Left lung (tissue), 10 donors: ENCODE data around the gene OXCT1. TPM values are rescaled to one million over a fixed set of nuclear protein-coding genes. Genes with fewer than 3 reads are reported as not detected.

Experiments
- ATAC-seq: fragments of 200-7000 bp; cut with Tn5 transposase; one replicate; pipeline ENCODE4 v1.9.1; 2020; ENCODE audit warnings: moderate library complexity
- DNase-seq, 4 donors: peaks; one replicate each; pipeline ENCODE4 v3.0.0-alpha.2; 2013 to 2020
- H3K27ac ChIP-seq, 2 donors: fragments of 200-600 bp; sonication (generic) in 1 of 2; one replicate each; pipeline versions ENCODE4 v1.5.0 to v1.8.0; 2020 to 2021
- H3K27me3 ChIP-seq, 2 donors: fragments of 200-600 bp; sonication (generic) in 1 of 2; one replicate each; pipeline versions ENCODE4 v1.5.0 to v1.8.0; 2020 to 2021
- H3K36me3 ChIP-seq, 2 donors: fragments of 200-600 bp; sonication (generic) in 1 of 2; one replicate each; pipeline versions ENCODE4 v1.5.0 to v1.8.0; 2020 to 2021
- H3K4me1 ChIP-seq, 2 donors: fragments of 200-600 bp; one replicate each; pipeline ENCODE4 v1.8.0; 2021
- H3K4me3 ChIP-seq, 2 donors: fragments of 200-600 bp; sonication (generic) in 1 of 2; one replicate each; pipeline versions ENCODE4 v1.5.0 to v1.8.0; 2020 to 2021; ENCODE audit warnings: mild to moderate bottlenecking in 1 of 2
- H3K9me3 ChIP-seq, 2 donors: fragments of 200-600 bp; sonication (generic) in 1 of 2; one replicate each; pipeline versions ENCODE4 v1.5.0 to v1.8.0; 2020 to 2021
- intact Hi-C, 2 donors: fragments of 100-400 bp; cut with DNase I; formaldehyde crosslinking; loops; one replicate each; pipeline versions ENCODE4 v1.11.2 to v1.14.2; 2022
- polyA plus RNA-seq, 6 donors: library from polyadenylated mRNA; unstranded; fragments of 120-200 nt; gene quantifications; one replicate each; pipeline ENCODE4 v1.2.1, GENCODE V29; 2013; ENCODE audit not compliant: insufficient read length in 6 of 6
- total RNA-seq, 2 donors: library from RNA; stranded (reverse); fragmentation: NEBNext Ultra II Directional; extraction: Animal tissue kit (Norgen Biotek cat#: 25700); gene quantifications; one replicate each; pipeline ENCODE4 v1.2.1, GENCODE V29; 2021
- TF ChIP-seq, protein P1 (sequence below), 2 donors: fragments of 200-600 bp; sonication (generic) in 1 of 2; IDR thresholded peaks; one replicate each; pipeline versions ENCODE4 v1.5.0 to v1.8.0; 2021; ENCODE audit warnings: antibody characterized with exemption in 2 of 2
- donor health status: DM: no; HTN: yes; CAD: no.
- donor health status: DM: no; HTN: no; CAD: no.

The OXCT1 gene
- total and polyA plus RNA-seq, 8 donors = 20.5 to 27.3 (median 23.4) TPM

GRCh38 chr5:41842777-41843176 is 27.4 kb downstream of the OXCT1 start:
- no peaks in the 10 kb centered on the region for H3K27me3 ChIP-seq
- TF ChIP-seq, protein P1, sequence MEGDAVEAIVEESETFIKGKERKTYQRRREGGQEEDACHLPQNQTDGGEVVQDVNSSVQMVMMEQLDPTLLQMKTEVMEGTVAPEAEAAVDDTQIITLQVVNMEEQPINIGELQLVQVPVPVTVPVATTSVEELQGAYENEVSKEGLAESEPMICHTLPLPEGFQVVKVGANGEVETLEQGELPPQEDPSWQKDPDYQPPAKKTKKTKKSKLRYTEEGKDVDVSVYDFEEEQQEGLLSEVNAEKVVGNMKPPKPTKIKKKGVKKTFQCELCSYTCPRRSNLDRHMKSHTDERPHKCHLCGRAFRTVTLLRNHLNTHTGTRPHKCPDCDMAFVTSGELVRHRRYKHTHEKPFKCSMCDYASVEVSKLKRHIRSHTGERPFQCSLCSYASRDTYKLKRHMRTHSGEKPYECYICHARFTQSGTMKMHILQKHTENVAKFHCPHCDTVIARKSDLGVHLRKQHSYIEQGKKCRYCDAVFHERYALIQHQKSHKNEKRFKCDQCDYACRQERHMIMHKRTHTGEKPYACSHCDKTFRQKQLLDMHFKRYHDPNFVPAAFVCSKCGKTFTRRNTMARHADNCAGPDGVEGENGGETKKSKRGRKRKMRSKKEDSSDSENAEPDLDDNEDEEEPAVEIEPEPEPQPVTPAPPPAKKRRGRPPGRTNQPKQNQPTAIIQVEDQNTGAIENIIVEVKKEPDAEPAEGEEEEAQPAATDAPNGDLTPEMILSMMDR (IDR thresholded peaks at IDR 0.05) = no peak
- intact Hi-C loops = loop anchor here in 1 of 2 donors (10.0 kb wide), 1 partner anchor 118 kb away; no protein-coding TSS in a partner anchor
- no peak for ATAC-seq
- no peak overlapping the region for H3K27ac ChIP-seq
- no peak for DNase-seq
- no peaks in the 10 kb centered on the region for H3K4me1 ChIP-seq
- no peak overlapping the region for H3K4me3 ChIP-seq
- no peaks in the 10 kb centered on the region for H3K9me3 ChIP-seq
- H3K36me3 ChIP-seq = peaks cover 0 to 14% of the 10 kb centered on the region in 2 donors

DNA sequence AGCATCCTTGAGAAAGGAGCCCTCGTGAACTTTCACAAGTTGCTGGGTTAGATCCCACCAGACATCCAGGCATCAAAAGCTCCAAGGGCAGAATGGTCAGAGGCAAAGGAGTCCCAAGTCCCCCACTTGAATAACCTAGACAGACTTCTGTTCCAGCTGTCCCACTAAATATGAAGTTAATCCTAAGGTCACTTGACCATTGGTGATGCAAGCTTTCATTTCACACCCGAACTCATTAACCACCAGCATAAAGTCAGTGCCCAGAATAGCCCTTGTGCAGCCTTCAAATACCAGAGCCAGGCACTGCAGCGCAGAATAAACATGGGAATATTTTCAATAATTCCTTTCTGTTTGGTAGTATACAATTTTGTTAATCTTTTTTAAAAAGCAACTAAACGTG is 28.9 kb downstream of the OXCT1 start:
- no peak for ATAC-seq
- H3K4me1 ChIP-seq = no peaks in the 10 kb centered on the region
- H3K27ac ChIP-seq = no peak overlapping the region
- no peaks in the 10 kb centered on the region for H3K27me3 ChIP-seq
- no peak overlapping the region for H3K4me3 ChIP-seq
- peaks cover 0 to 14% of the 10 kb centered on the region in 2 donors for H3K36me3 ChIP-seq
- H3K9me3 ChIP-seq = no peaks in the 10 kb centered on the region
- no peak for DNase-seq
- intact Hi-C loops = loop anchor here in 1 of 2 donors (10.0 kb wide), 1 partner anchor 117 kb away; no protein-coding TSS in a partner anchor
- TF ChIP-seq, protein P1 (IDR thresholded peaks at IDR 0.05) = no peak

DNA sequence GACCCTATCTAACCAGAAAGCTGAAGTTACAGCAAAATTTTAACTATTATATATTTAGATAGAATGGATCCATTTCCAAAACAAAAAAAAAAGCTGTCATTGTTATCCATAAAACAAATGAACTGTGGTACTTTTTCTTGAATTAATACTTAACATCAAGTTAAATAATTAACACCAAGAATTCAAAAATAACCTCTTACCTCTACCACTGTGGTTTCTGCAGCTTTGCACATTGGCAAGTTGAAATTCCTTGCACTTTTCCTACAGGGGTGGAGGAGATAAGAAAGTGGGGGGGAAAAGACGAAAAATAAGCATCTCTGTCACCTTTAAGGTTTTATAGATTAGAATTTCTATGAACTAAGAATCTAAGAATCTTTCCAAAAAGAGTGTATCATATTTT is 30.0 kb downstream of the OXCT1 start:
- H3K9me3 ChIP-seq = no peaks in the 10 kb centered on the region
- no peaks in the 10 kb centered on the region for H3K27me3 ChIP-seq
- ATAC-seq = no peak
- H3K36me3 ChIP-seq = peaks cover 0 to 14% of the 10 kb centered on the region in 2 donors
- H3K4me1 ChIP-seq = no peaks in the 10 kb centered on the region
- H3K27ac ChIP-seq = no peak overlapping the region
- TF ChIP-seq, protein P1 (IDR thresholded peaks at IDR 0.05) = no peak
- no peak for DNase-seq
- H3K4me3 ChIP-seq = no peak overlapping the region
- intact Hi-C loops = loop anchor here in 1 of 2 donors (10.0 kb wide), 1 partner anchor 115 kb away; no protein-coding TSS in a partner anchor

- peaks cover 0 to 14% of the 10 kb centered on the region in 2 donors for H3K36me3 ChIP-seq
- H3K9me3 ChIP-seq = no peaks in the 10 kb centered on the region
- intact Hi-C loops = no loop called here
- DNase-seq = no peak
- no peaks in the 10 kb centered on the region for H3K27me3 ChIP-seq
- no peaks in the 10 kb centered on the region for H3K4me1 ChIP-seq
- H3K4me3 ChIP-seq = no peak overlapping the region
- ATAC-seq = no peak
- H3K27ac ChIP-seq = no peak overlapping the region
- TF ChIP-seq, protein P1 (IDR thresholded peaks at IDR 0.05) = no peak
Observed at GRCh38 chr5:41837793-41838192, 32.4 kb downstream of the OXCT1 start.

DNA sequence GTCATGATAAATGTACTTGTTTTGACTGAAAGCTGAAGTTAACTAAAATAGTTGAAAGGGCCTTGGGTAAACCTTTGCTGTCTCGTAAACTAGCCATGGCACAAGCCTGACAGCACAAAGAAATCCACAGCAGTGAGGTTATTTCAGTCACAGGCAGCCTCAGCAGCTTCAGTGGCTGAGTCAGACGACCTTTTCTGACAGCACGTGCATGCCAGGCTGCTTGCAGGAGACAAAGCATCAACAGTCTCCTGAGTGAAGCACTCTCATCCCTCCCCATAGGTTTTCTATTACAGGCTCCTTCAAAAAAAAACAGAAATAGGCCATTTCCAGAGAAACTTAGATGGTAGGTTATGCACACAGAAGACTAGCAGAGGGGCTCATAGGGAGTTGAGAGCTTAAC is 34.6 kb downstream of the OXCT1 start:
- Histone ChIP-seq H3K9me3 (no peaks in the 10 kb centered on the region), H3K27ac (no peak overlapping the region), H3K27me3 (no peaks in the 10 kb centered on the region), H3K36me3 (peaks cover 0 to 30% of the 10 kb centered on the region in 2 donors), H3K4me1 (no peaks in the 10 kb centered on the region), H3K4me3 (no peak overlapping the region)
- DNase-seq (no peak), ATAC-seq (peak; percentile 69)
- intact Hi-C loops = no loop called here
- TF ChIP-seq, protein P1 (IDR thresholded peaks at IDR 0.05) = no peak
